CD14-positive monocyte (primary cell): ENCODE data around the gene TOR1A. TPM values are rescaled to one million over a fixed set of nuclear protein-coding genes. Genes with fewer than 3 reads are reported as not detected.

ENCODE experiments used
- DNase-seq, 3 donors: peaks; one replicate each; pipeline ENCODE4 v3.0.0-alpha.2; 2011 to 2022
- H2AFZ ChIP-seq: 2 replicates; pipeline ENCODE4 v1.6.0; 2012; ENCODE audit warnings: mild to moderate bottlenecking, low read depth, low read length, inconsistent platforms; ENCODE audit not compliant: insufficient read depth, poor library complexity, severe bottlenecking
- H3K27ac ChIP-seq, 2 donors: 1 replicate in 1 of 2; 2 replicates in 1 of 2; pipeline ENCODE4 v1.5.1; 2012 to 2013; ENCODE audit warnings: low read length in 2 of 2, control low read depth in 1 of 2, inconsistent platforms in 1 of 2, low read depth in 1 of 2, mild to moderate bottlenecking in 1 of 2
- H3K27me3 ChIP-seq, 2 donors: one replicate each; pipeline versions ENCODE4 v1.6.0 to v1.6.1; 2011 to 2013; ENCODE audit warnings: low read length in 2 of 2; ENCODE audit not compliant: control insufficient read depth in 2 of 2, insufficient read depth in 2 of 2
- H3K36me3 ChIP-seq, 2 donors: replicated peaks in 1 of 2; 1 replicate in 1 of 2; 2 replicates in 1 of 2; pipeline versions ENCODE4 v1.5.1 to v1.6.1; 2012 to 2013; ENCODE audit warnings: low read length in 2 of 2, control low read depth in 1 of 2, inconsistent platforms in 1 of 2, mild to moderate bottlenecking in 1 of 2; ENCODE audit not compliant: insufficient read depth in 2 of 2, control insufficient read depth in 1 of 2
- H3K4me1 ChIP-seq, 2 donors: 1 replicate in 1 of 2; 2 replicates in 1 of 2; pipeline versions ENCODE4 v1.5.1 to v1.6.1; 2012 to 2013; ENCODE audit warnings: low read length in 2 of 2, control low read depth in 1 of 2, inconsistent platforms in 1 of 2, mild to moderate bottlenecking in 1 of 2, moderate library complexity in 1 of 2; ENCODE audit not compliant: insufficient read depth in 2 of 2, control insufficient read depth in 1 of 2
- H3K4me2 ChIP-seq: replicated peaks from 2 replicates; pipeline ENCODE3; 2012; ENCODE audit warnings: low read length, moderate library complexity, mild to moderate bottlenecking; ENCODE audit not compliant: poor library complexity, severe bottlenecking; ENCODE audit errors: extremely low read depth
- H3K4me3 ChIP-seq, 3 experiments: fragments of 200-600 bp in 1 of 3; sonication (generic) in 1 of 3; replicated peaks in 1 of 3; 1 replicate in 2 of 3; 2 replicates in 1 of 3; pipeline ENCODE4 v1.5.1; 2011 to 2013; ENCODE audit warnings: low read length in 3 of 3, mild to moderate bottlenecking in 3 of 3, control low read depth in 2 of 3, low read depth in 2 of 3, inconsistent platforms in 1 of 3, moderate library complexity in 1 of 3
- H3K79me2 ChIP-seq: 2 replicates; pipeline ENCODE4 v1.6.0; 2012; ENCODE audit warnings: mild to moderate bottlenecking, control low read depth, inconsistent platforms, low read length, moderate library complexity; ENCODE audit not compliant: insufficient read depth
- H3K9ac ChIP-seq: 2 replicates; pipeline ENCODE4 v1.6.0; 2017; ENCODE audit warnings: low read length, mild to moderate bottlenecking; ENCODE audit not compliant: insufficient read depth, poor library complexity, severe bottlenecking
- H3K9me3 ChIP-seq, 2 donors: replicated peaks in 1 of 2; 1 replicate in 1 of 2; 2 replicates in 1 of 2; pipeline versions ENCODE4 v1.5.1 to v1.6.1; 2012 to 2013; ENCODE audit warnings: low read length in 2 of 2, control low read depth in 1 of 2; ENCODE audit not compliant: control insufficient read depth in 1 of 2, insufficient read depth in 1 of 2
- H4K20me1 ChIP-seq: 2 replicates; pipeline ENCODE4 v1.6.0; 2012; ENCODE audit warnings: mild to moderate bottlenecking, low read length, control low read depth, moderate library complexity; ENCODE audit not compliant: insufficient read depth
- H3K27ac Mint-ChIP-seq, 7 donors: one replicate each; pipeline ENCODE4 v1.8.0; 2020; ENCODE audit warnings: mild to moderate bottlenecking in 7 of 7, mixed read lengths in 7 of 7, moderate library complexity in 6 of 7, inconsistent platforms in 2 of 7
- H3K27me3 Mint-ChIP-seq, 3 donors: one replicate each; pipeline ENCODE4 v1.8.0; 2021 to 2022; ENCODE audit warnings: low read depth in 3 of 3, mild to moderate bottlenecking in 3 of 3, mixed read lengths in 3 of 3, moderate library complexity in 3 of 3, inconsistent platforms in 1 of 3
- H3K36me3 Mint-ChIP-seq, 2 donors: one replicate each; pipeline ENCODE4 v1.8.0; 2020; ENCODE audit warnings: mixed read lengths in 2 of 2, inconsistent platforms in 1 of 2, mild to moderate bottlenecking in 1 of 2
- H3K4me1 Mint-ChIP-seq: one replicate; pipeline ENCODE4 v1.8.0; 2020; ENCODE audit warnings: mild to moderate bottlenecking, mixed read lengths
- H3K4me3 Mint-ChIP-seq, 2 donors: one replicate each; pipeline ENCODE4 v1.8.0; 2020; ENCODE audit warnings: mild to moderate bottlenecking in 2 of 2, mixed read lengths in 2 of 2, moderate library complexity in 1 of 2
- H3K9me3 Mint-ChIP-seq, 7 donors: one replicate each; pipeline ENCODE4 v1.8.0; 2020 to 2022; ENCODE audit warnings: mixed read lengths in 7 of 7, mild to moderate bottlenecking in 6 of 7, moderate library complexity in 6 of 7, inconsistent platforms in 2 of 7
- WGBS: methylation state at CpG from one replicate; pipeline ENCODE4 v1.1.5; 2013; ENCODE audit warnings: missing lambda C conversion rate; ENCODE audit not compliant: insufficient coverage; 5-methylcytosine and 5-hydroxymethylcytosine counted together
- intact Hi-C, 2 donors: fragments of 100-400 bp; cut with micrococcal nuclease; formaldehyde crosslinking; loops; one replicate each; pipeline versions ENCODE4 v1.15.0 to v1.15.1; 2023
- polyA plus RNA-seq, 3 donors: library from polyadenylated mRNA; depleted of rRNA in 1 of 3; unstranded in 2 of 3; stranded (reverse) in 1 of 3; fragments of 300-500 nt in 2 of 3; fragments of >200 nt in 1 of 3; fragmentation: Illumina TruSeq in 2 of 3; gene quantifications; 1 replicate in 2 of 3; 2 replicates in 1 of 3; pipeline ENCODE4 v1.2.3, GENCODE V29; 2012 to 2021
- TF ChIP-seq, protein P1 (sequence below): fragments of 200-600 bp; IDR thresholded peaks from one replicate; pipeline ENCODE4 v1.8.0; 2022; ENCODE audit warnings: antibody characterized with exemption, mild to moderate bottlenecking

TOR1A gene
- polyA plus RNA-seq, 3 donors: 41.2 to 95.3 (median 89.6) TPM

GRCh38 chr9:129861447-129861827, 37.5 kb upstream of the TOR1A start:
- intact Hi-C loops: no loop called here
- H3K27ac ChIP-seq: no peak overlapping the region
- H3K4me2 ChIP-seq: no peak overlapping the region
- Mint-ChIP-seq H3K4me1 (peaks cover 23% of the 10 kb centered on the region), H3K36me3 (peaks cover 59 to 78% of the 10 kb centered on the region in 2 donors), H3K4me3 (no peak overlapping the region), H3K9me3 (peaks cover 0 to 3% (median 0%) of the 10 kb centered on the region in 7 donors), H3K27ac (no peak overlapping the region), H3K27me3 (peaks cover 0 to 4% (median 0%) of the 10 kb centered on the region in 3 donors)
- no peaks in the 10 kb centered on the region for H4K20me1 ChIP-seq
- peaks cover 44 to 68% of the 10 kb centered on the region in 2 donors for H3K36me3 ChIP-seq
- WGBS: 84% methylated on average over 11 of the region's 12 CpGs
- H3K4me3 ChIP-seq: no peak overlapping the region
- no peaks in the 10 kb centered on the region for H3K9me3 ChIP-seq
- TF ChIP-seq, protein P1, sequence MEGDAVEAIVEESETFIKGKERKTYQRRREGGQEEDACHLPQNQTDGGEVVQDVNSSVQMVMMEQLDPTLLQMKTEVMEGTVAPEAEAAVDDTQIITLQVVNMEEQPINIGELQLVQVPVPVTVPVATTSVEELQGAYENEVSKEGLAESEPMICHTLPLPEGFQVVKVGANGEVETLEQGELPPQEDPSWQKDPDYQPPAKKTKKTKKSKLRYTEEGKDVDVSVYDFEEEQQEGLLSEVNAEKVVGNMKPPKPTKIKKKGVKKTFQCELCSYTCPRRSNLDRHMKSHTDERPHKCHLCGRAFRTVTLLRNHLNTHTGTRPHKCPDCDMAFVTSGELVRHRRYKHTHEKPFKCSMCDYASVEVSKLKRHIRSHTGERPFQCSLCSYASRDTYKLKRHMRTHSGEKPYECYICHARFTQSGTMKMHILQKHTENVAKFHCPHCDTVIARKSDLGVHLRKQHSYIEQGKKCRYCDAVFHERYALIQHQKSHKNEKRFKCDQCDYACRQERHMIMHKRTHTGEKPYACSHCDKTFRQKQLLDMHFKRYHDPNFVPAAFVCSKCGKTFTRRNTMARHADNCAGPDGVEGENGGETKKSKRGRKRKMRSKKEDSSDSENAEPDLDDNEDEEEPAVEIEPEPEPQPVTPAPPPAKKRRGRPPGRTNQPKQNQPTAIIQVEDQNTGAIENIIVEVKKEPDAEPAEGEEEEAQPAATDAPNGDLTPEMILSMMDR: no peak
- H3K4me1 ChIP-seq: peaks cover 8 to 11% of the 10 kb centered on the region in 2 donors
- H3K9ac ChIP-seq: no peak overlapping the region
- no peak for DNase-seq
- no peaks in the 10 kb centered on the region for H3K79me2 ChIP-seq
- no peak overlapping the region for H2AFZ ChIP-seq
- no peaks in the 10 kb centered on the region for H3K27me3 ChIP-seq

DNA sequence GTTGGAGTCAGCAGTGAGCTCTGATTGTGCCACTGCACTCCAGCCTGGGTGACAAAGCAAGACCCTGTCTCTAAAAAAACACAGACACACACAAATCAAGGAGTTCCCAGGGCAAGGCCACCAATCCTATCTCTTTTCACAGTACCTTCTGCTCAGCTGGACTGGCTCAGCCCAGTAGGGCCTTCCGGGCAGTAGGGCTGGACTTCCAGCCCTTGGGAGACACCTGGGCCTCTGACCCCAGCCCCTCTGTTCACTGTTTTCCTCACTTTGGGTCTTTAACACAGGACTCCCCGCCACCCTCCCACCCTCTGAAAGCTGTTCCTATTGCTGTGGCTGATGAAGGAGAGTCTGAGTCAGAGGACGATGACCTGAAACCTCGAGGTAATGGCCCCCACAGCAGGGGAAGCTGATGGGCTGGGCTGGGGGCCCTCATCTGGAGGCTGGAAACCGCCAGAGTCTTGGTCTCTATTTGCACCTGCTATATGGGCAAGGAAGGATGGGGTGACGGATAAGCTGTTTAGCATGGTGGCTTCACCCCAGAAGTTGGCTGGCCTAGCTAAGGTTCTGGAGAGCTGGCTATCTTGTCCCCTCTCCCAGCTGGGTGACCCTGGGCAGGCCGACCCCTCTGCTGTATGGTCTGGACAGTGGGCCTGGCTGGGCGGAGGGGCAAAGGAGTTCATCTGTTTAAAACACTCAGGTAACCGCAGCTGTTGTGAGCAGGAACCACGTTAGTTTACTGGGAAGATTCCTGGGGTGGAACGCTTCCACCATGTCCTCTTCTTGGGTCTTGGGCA, 36.9 kb upstream of the TOR1A start:
- H3K4me1 Mint-ChIP-seq: peaks cover 18% of the 10 kb centered on the region
- Histone ChIP-seq H3K36me3 (peaks cover 43 to 68% of the 10 kb centered on the region in 2 donors), H3K9me3 (no peaks in the 10 kb centered on the region), H3K9ac (no peak overlapping the region), H2AFZ (no peak overlapping the region), H3K27me3 (no peaks in the 10 kb centered on the region), H4K20me1 (no peaks in the 10 kb centered on the region), H3K27ac (no peak overlapping the region), H3K4me2 (no peak overlapping the region), H3K79me2 (no peaks in the 10 kb centered on the region), H3K4me3 (no peak overlapping the region), H3K4me1 (peaks cover 8 to 11% of the 10 kb centered on the region in 2 donors)
- DNase-seq: no peak
- no peak overlapping the region for H3K4me3 Mint-ChIP-seq
- H3K9me3 Mint-ChIP-seq: peaks cover 0 to 3% (median 0%) of the 10 kb centered on the region in 7 donors
- intact Hi-C loops: no loop called here
- peaks cover 59 to 78% of the 10 kb centered on the region in 2 donors for H3K36me3 Mint-ChIP-seq
- peaks cover 0 to 6% (median 0%) of the 10 kb centered on the region in 3 donors for H3K27me3 Mint-ChIP-seq
- TF ChIP-seq, protein P1: no peak
- 70% methylated on average over 7 of the region's 11 CpGs for WGBS
- no peak overlapping the region for H3K27ac Mint-ChIP-seq
